ENCODE measurements around the gene DOCK2.

- TF ChIP-seq EZH2 (IDR thresholded peaks at IDR 0.05) = no peak
- no peak for TF ChIP-seq CTCF (IDR thresholded peaks at IDR 0.05)
- no peak for TF ChIP-seq EZH2phosphoT487 (IDR thresholded peaks at IDR 0.05)
These were observed 368.9 kb downstream of the DOCK2 start for GRCh38 chr5:170006021-170006420.

Measured in neural progenitor cell (in vitro differentiated cells).